Stimulated activated CD8-positive, alpha-beta memory T cell treated with anti-CD3 and anti-CD28 coated beads, Interleukin-4, amount 100 ng/mL, for 4 hours (primary cell): Measurements from ENCODE around the gene PXN.
"Not testable (repeated sequence)": the region's sequence is repeated elsewhere in the genome, so short reads cannot be mapped to it uniquely, and the experiment has no call there.

Source experiments
- DNase-seq, 2 donors: peaks; one replicate each; pipeline ENCODE4 v3.0.0-alpha.2; 2020; ENCODE audit warnings: low read depth in 2 of 2, low spot score in 1 of 2

PXN gene

GRCh38 chr12:120227233-120228040 lies 38.1 kb downstream of the PXN start:
- DNase-seq = no peak

- no peak for DNase-seq
These were observed 39.5 kb downstream of the PXN start for GRCh38 chr12:120225852-120226640.

- no peak for DNase-seq
These were observed 40.4 kb downstream of the PXN start for GRCh38 chr12:120225200-120225558.

GRCh38 chr12:120224304-120225199 lies 41.0 kb downstream of the PXN start:
- no peak for DNase-seq

- no peak for DNase-seq
These were observed 41.8 kb downstream of the PXN start for GRCh38 chr12:120223458-120224303.

- DNase-seq = no peak
These were observed 43.2 kb downstream of the PXN start for GRCh38 chr12:120222288-120222832.

- DNase-seq = no peak
These were observed 44.0 kb downstream of the PXN start for GRCh38 chr12:120221576-120221900.

GRCh38 chr12:120220838-120221575 lies 44.5 kb downstream of the PXN start:
- no peak for DNase-seq

- DNase-seq = no peak
These were observed 46.6 kb downstream of the PXN start for GRCh38 chr12:120218680-120219606.

GRCh38 chr12:120216742-120217605 lies 48.6 kb downstream of the PXN start:
- DNase-seq = no peak

GRCh38 chr12:120215766-120216735 lies 49.5 kb downstream of the PXN start:
- DNase-seq = no peak

GRCh38 chr12:120215357-120215735 lies 50.2 kb downstream of the PXN start:
- no peak for DNase-seq

GRCh38 chr12:120214626-120215356 lies 50.7 kb downstream of the PXN start:
- DNase-seq = no peak

- no peak for DNase-seq
These were observed 51.8 kb downstream of the PXN start for GRCh38 chr12:120213758-120214157.

GRCh38 chr12:120213182-120213581 lies 52.3 kb downstream of the PXN start:
- DNase-seq = not testable (repeated sequence)

GRCh38 chr12:120212301-120212700 lies 53.2 kb downstream of the PXN start:
- DNase-seq = no peak
